NCI-H1048 (cell line): Measurements from ENCODE around the gene GARS1.
"Not testable (repeated sequence)": the region's sequence is repeated elsewhere in the genome, so short reads cannot be mapped to it uniquely, and the experiment has no call there.

Experiments used
- DNase-seq: peaks from one replicate; lab custom pipeline; 2025; lab: John Stamatoyannopoulos, UW

GARS1 gene

GRCh38 chr7:30625283-30625682, 30.6 kb downstream of the GARS1 start:
- DNase-seq, result no peak

GRCh38 chr7:30627026-30627425, 32.3 kb downstream of the GARS1 start:
- DNase-seq, result no peak

GRCh38 chr7:30630986-30631385, 36.3 kb downstream of the GARS1 start:
- no peak for DNase-seq

- no peak for DNase-seq
Measured at GRCh38 chr7:30633223-30633622, 38.5 kb downstream of the GARS1 start.

GRCh38 chr7:30634193-30634626, 39.5 kb downstream of the GARS1 start:
- DNase-seq, result no peak

GRCh38 chr7:30634634-30635201, 40.0 kb downstream of the GARS1 start:
- DNase-seq, result no peak

- no peak for DNase-seq
Measured at GRCh38 chr7:30635798-30636197, 41.1 kb downstream of the GARS1 start.

- DNase-seq, result not testable (repeated sequence)
Measured at GRCh38 chr7:30642322-30642721, 47.6 kb downstream of the GARS1 start.

- no peak for DNase-seq
Measured at GRCh38 chr7:30642789-30643188, 48.1 kb downstream of the GARS1 start.

- DNase-seq, result no peak
Measured at GRCh38 chr7:30644286-30644955, 49.7 kb downstream of the GARS1 start.

GRCh38 chr7:30645661-30646060, 51.0 kb downstream of the GARS1 start:
- DNase-seq, result no peak

- no peak for DNase-seq
Measured at GRCh38 chr7:30646154-30646553, 51.5 kb downstream of the GARS1 start.

GRCh38 chr7:30647589-30648364, 53.1 kb downstream of the GARS1 start:
- no peak for DNase-seq

- DNase-seq, result no peak
Measured at GRCh38 chr7:30648744-30649540, 54.3 kb downstream of the GARS1 start.

GRCh38 chr7:30649717-30650420, 55.2 kb downstream of the GARS1 start:
- DNase-seq, result no peak

- DNase-seq, result no peak
Measured at GRCh38 chr7:30650421-30650808, 55.7 kb downstream of the GARS1 start.

- no peak for DNase-seq
Measured at GRCh38 chr7:30652132-30652531, 57.5 kb downstream of the GARS1 start.

GRCh38 chr7:30652698-30653641, 58.3 kb downstream of the GARS1 start:
- DNase-seq, result no peak

- DNase-seq, result no peak
Measured at GRCh38 chr7:30654296-30655090, 59.8 kb downstream of the GARS1 start.
